Activated CD8-positive, alpha-beta memory T cell treated with anti-CD3 and anti-CD28 coated beads for 1 hour (primary cell): Measurements from ENCODE around the gene ZNF407.

ENCODE experiments used
- DNase-seq, 2 donors: peaks; one replicate each; pipeline ENCODE4 v3.0.0-alpha.2; 2020; ENCODE audit warnings: low read depth in 1 of 2; ENCODE audit errors: extremely low read depth in 1 of 2

The ZNF407 gene

GRCh38 chr18:74665346-74665745, 67.7 kb downstream of the ZNF407 start:
- DNase-seq, result no peak

GRCh38 chr18:74665905-74666304, 68.2 kb downstream of the ZNF407 start:
- DNase-seq, result no peak

DNA sequence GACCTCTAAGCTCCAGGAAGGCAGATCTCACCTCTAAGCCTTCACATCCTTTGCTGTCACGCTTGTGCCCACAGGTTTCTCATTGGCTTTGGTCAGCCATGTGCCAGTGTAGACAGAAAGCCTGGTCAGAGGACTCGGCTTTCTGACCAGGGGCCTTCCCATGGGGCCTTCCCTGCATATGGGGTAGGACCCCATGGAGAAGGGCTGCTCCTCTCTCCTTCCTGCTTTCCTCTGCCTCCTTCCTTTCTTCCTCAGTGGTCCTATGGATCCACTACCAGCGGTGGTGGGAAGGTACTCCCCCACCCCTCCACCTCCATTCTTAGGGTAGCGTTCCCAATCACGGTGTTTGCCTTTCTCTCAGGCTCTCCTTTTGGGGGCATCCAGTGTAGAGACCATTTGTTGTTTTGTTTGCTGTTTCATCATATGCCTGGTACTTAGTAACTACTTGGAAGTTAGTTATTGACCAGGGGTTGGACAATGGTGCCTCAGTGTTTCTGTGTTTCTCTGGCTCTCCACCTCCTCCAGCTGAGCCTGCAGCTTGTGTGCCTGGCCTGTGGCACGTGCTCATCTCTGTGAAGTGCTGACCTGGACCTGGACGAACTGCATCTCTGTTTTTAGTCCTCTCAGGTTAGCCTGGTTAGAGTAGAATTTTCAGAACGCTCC, 71.6 kb downstream of the ZNF407 start:
- no peak for DNase-seq

GRCh38 chr18:74672371-74672770, 74.7 kb downstream of the ZNF407 start:
- no peak for DNase-seq

GRCh38 chr18:74674487-74674886, 76.8 kb downstream of the ZNF407 start:
- DNase-seq, result no peak

DNA sequence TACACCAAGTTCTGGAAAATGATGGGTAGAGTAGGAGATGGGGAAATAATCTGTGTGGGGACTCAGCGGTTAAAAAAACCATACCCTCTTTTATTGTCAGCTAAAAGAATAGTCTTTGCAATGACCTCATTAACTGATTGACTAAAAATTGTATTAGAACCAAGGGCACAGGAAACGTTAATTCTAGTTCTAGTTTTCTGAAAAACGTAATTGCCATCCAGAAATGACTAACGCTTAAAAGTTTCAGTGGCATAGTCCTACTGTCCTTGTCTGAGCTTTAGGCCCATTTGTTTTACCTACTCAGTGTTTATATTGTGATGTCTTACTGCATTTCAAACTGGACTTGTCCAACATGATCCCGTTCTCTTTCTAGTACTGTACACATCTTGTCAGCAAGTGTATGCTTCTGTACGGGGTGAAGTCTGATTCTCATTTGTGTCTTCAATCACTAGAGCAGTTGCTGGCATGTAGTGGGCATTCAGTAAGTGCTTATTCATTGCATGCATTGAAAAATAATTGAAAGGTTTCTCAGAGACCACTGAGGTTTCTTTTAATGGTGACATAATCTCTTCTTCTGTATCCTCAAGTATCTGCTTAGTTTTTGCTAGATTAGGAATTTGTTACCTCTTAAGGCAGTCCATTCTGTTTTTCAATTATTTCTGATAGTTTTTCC, 81.5 kb downstream of the ZNF407 start:
- DNase-seq, result no peak

DNA sequence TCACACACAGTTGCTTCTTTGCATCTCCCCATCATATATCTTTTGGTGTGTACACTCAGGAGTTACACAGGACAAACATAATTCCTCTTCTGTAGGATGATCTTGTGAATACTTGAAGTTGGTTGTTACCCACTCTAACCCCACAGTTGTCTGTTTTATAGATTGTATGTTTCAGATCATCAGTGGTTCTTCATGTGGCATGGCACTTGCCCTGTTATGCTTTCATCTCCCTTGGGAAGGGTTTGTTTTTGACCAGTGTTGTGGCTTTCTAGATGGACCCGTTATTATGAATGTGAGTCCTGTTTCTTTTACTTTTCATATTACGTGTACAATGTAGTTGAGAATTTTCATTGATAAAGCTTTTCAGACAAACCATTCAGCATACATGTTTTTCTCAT, 82.0 kb downstream of the ZNF407 start:
- DNase-seq, result no peak

DNA sequence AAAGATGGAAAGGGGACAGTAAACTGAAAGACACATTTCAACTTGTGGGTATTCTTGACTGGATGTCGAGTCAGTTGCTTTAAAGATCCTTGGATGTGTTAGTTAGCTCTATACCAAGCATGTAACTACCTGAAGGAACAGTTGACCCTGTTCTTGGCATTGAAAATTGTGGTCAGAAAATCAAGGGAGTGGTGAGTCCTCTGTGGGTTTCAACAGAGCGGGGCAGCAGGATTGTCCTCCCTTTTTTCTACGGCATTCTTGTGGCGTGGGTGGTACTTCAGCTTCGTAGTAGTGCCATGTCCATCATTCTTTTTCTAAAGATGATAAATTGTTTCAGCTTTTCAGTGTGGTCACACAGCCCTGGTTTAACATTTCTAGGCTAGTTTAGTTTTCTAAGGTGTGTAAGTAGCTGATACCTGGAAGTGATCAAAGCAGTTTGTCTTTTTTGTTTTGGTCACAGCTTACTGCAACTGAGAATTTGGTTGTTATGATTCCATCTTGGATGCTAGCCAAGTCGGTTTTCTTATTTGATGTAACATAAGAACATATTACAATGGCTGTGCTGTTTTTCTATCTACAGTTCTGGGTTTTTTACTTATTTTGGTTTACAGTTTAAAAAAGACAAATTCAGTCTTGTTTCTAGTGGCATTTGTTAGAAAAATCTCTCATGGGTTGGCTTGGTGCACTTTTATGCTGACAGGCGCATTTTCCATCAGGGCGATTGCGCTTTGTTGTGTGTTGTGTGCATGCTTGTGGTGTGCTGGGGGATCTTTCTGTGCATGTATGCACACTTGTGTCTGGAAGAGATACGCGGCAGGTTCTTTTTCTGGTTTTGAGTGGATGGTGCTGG, 84.7 kb downstream of the ZNF407 start:
- DNase-seq, result no peak

GRCh38 chr18:74682991-74683297, 85.3 kb downstream of the ZNF407 start:
- DNase-seq, result no peak

DNA sequence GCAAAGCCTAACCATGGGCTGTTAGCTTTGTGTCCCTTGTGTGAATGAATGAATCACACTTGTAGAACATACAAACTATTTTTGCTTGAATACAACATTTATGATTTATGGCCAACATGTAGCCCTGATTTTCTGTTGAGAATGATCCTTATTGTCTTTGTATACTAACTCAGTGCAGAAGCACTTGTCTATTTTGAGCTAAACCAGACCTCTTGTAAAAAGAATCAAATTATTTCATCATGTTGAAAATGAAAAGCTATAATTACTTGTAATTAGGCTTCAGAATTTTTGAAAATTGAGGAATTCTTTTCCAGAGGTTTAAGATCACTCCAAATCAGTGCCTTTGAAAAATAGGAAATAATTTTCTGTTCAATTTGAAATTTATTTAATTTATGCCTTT, 85.9 kb downstream of the ZNF407 start:
- no peak for DNase-seq

- DNase-seq, result no peak
Measured at GRCh38 chr18:74689251-74689650, 91.6 kb downstream of the ZNF407 start.

- no peak for DNase-seq
Measured at GRCh38 chr18:74692367-74693013, 94.8 kb downstream of the ZNF407 start.

DNA sequence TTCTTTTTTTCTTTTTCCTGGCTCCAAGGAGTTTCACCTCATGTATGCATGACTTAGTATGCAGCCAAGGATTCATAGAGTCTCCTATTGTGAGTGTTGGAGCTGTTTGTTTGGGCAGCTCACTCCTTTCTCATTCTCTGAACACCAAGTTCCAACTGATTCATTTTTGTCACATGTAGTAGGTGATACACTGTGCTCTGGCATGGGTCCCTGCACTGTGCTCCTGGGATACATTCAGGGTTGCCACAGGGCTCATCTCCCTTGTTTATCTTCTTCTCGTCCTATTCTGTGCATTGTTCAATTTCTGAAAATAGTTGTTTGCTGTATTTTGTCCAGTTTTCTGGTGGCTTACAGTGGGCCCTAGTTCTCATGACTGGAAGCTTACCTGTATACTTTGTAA, 96.8 kb downstream of the ZNF407 start:
- DNase-seq, result no peak

GRCh38 chr18:74695170-74695569, 97.5 kb downstream of the ZNF407 start:
- DNase-seq, result no peak

DNA sequence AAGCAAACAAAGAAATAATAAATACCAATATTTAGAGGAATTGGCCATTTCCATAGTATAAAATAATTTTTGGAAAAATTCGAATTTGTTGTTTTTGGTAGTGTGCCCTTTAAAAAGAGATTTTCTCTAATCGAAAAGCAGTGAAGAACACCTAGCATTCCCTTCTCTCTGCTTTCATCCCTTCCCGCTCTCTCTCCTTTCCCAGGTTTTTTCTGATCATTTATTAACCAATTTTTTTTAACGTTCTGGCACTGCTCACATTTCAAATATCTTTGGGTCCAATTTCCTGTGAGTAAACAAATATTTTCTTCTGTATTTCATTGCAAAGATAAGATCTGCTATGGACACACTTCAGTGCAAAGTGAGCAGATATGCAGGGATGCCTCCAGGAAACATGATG, 101.2 kb downstream of the ZNF407 start:
- no peak for DNase-seq

DNA sequence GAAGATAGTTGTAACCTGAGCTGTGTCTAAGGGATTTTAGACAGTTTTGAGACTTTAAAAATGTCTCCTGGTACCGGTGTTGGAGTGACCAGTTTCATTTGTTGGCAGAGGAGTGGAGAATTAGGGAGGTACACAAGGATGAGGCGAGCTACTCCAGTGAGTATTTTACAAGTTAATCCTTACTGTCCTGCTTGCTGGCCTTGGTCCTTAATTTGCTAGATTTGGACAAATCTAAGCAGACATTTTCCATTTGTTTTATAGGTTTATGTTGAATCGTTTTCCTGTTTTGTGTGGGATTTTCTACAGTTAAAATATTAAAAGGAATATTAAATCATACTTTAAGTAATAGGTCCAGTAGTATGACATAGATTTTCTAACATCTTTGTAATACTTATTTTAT, 101.8 kb downstream of the ZNF407 start:
- no peak for DNase-seq

GRCh38 chr18:74702950-74703349, 105.3 kb downstream of the ZNF407 start:
- no peak for DNase-seq

GRCh38 chr18:74708169-74708568, 110.5 kb downstream of the ZNF407 start:
- DNase-seq, result no peak

DNA sequence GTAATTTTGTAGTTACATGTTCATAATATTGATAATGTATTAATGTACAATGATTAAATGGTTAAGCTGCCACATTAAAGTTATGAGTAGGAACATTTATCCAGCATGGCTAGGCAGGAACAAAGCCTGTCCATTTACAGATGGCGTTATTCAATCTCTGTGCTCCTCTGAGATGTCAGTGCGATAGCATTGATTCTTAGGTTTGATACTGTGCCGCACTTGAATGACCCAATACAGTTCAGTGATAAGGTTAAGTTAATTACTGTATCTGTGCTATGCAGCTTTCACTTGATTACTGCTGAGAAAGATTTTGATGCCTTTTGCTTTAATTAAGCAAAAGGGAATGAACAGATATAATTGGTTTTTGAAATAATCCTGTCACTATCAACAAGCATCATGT, 111.8 kb downstream of the ZNF407 start:
- no peak for DNase-seq

DNA sequence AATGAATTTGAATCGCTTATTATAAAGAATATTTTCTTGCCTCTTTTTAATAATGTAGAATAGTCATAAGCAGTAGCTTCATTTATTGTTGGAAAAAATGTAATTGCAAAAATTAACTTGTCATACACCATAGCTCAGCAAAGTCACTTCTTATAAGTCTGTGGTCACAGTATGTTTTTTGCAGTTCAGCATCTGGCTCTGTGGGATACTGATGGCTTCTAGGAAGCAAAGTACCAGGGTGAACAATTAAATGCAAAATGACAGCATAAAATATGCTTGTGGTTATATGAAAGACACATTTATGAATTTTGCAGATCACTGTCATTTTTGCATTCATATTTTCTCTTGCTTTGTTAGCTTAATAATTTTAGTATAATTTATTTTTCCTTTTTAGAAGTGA, 116.5 kb downstream of the ZNF407 start:
- no peak for DNase-seq

GRCh38 chr18:74714791-74715190, 117.1 kb downstream of the ZNF407 start:
- DNase-seq, result no peak

GRCh38 chr18:74715306-74715705, 117.6 kb downstream of the ZNF407 start:
- no peak for DNase-seq
